ENCODE measurements around the gene CAMK2B.

GRCh38 chr7:44266526-44266925 lies 58.9 kb downstream of the CAMK2B start:
- no peak for TF ChIP-seq CTCF (conservative IDR thresholded peaks at IDR 0.05; ENCODE audit: low read length)
- TF ChIP-seq EZH2phosphoT487 (IDR thresholded peaks at IDR 0.05; ENCODE audit: borderline replicate concordance) = no peak

Measured in Loucy (cell line).